22Rv1 (cell line): ENCODE data around the gene ITGB3BP.

Experiments used
- CTCF ChIP-seq: fragments of 450-650 bp; IDR thresholded peaks from 2 replicates; pipeline ENCODE4 v1.5.1; 2017; ENCODE audit warnings: mild to moderate bottlenecking
- ZFX ChIP-seq: fragments of 450-650 bp; IDR thresholded peaks from 2 replicates; pipeline ENCODE4 v1.6.1; 2017; ENCODE audit warnings: antibody characterized with exemption, borderline replicate concordance

DNA sequence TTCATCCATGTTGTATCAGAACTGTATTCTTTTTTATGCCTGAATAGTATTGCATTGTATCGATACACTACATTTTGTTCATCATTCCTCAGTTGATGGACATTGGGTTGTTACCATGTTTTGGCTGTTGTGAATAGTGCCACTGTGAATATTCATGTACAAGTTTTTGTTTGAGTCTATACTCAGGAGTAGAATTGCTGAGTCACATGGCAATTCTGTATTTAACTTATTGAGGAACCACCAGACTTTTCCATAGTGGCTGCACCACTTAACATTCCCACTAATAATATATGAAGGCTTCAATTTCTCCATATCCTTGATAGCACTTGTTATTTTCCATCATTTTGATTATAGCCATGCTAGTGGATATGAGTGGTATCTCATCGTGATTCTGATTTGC, 99.4 kb downstream of the ITGB3BP start:
- no peak for TF ChIP-seq CTCF
- TF ChIP-seq ZFX, result no peak
